RWPE2 (cell line): Measurements from ENCODE around the gene PPP1R14C.

Source experiments
- ATAC-seq: fragments of 200-7000 bp; cut with Tn5 transposase; 3 replicates; pipeline ENCODE4 v1.9.1; 2021; ENCODE audit warnings: low read depth
- DNase-seq: peaks from one replicate; pipeline ENCODE4 v3.0.0-alpha.2; 2020; ENCODE audit warnings: low spot score
- H3K27ac ChIP-seq: fragments of 450-650 bp; 2 replicates; pipeline ENCODE4 v1.5.1; 2017; ENCODE audit warnings: mild to moderate bottlenecking; ENCODE audit not compliant: poor library complexity, severe bottlenecking
- H3K27me3 ChIP-seq: fragments of 250-450 bp; sonication (Bioruptor Pico); 2 replicates; pipeline ENCODE4 v1.5.1; 2021; ENCODE audit warnings: mild to moderate bottlenecking, moderate library complexity; ENCODE audit not compliant: insufficient read depth, poor library complexity, severe bottlenecking
- H3K36me3 ChIP-seq: fragments of 250-450 bp; sonication (Bioruptor Pico); 2 replicates; pipeline ENCODE4 v1.5.1; 2020; ENCODE audit warnings: low read depth, mild to moderate bottlenecking, moderate library complexity
- H3K4me1 ChIP-seq: fragments of 250-450 bp; sonication (Bioruptor Pico); 2 replicates; pipeline ENCODE4 v1.5.1; 2021; ENCODE audit warnings: mild to moderate bottlenecking, moderate library complexity; ENCODE audit not compliant: insufficient read depth, poor library complexity, severe bottlenecking
- H3K4me3 ChIP-seq: fragments of 250-450 bp; sonication (Bioruptor Pico); 2 replicates; pipeline ENCODE4 v1.5.1; 2021; ENCODE audit warnings: mild to moderate bottlenecking, moderate library complexity; ENCODE audit not compliant: severe bottlenecking
- H3K9me3 ChIP-seq: fragments of 250-450 bp; sonication (Bioruptor Pico); 2 replicates; pipeline ENCODE4 v1.5.1; 2021; ENCODE audit warnings: mild to moderate bottlenecking, moderate library complexity; ENCODE audit not compliant: severe bottlenecking
- TF ChIP-seq, protein P1 (sequence below): fragments of 450-650 bp; IDR thresholded peaks from one replicate; pipeline ENCODE4 v1.5.1; 2017; ENCODE audit warnings: mild to moderate bottlenecking, moderate library complexity; ENCODE audit not compliant: poor library complexity, severe bottlenecking

PPP1R14C gene

DNA sequence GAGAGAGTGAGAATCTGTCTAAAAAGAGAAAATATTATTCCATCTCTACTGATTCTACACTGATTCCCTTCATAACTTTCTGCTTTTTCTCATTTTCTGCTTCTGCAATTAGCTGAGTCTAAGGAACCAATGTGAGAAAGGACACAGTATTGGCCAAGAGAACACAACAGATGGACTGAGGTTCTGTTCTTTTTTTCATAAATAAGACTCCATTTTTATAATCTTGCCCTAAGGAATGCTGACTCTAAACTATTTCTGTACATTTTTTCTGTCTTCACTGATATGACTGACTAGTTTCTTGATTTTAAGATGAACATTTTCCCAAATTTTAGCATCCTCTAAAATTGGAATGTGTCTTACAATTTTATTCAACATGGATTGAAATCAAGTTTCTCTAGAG lies 138.9 kb downstream of the PPP1R14C start:
- DNase-seq (no peak), ATAC-seq (no peak)
- Histone ChIP-seq H3K27me3 (no peaks in the 10 kb centered on the region), H3K4me3 (no peak overlapping the region), H3K4me1 (no peaks in the 10 kb centered on the region), H3K27ac (no peak overlapping the region), H3K9me3 (no peaks in the 10 kb centered on the region), H3K36me3 (no peaks in the 10 kb centered on the region)
- TF ChIP-seq, protein P1, sequence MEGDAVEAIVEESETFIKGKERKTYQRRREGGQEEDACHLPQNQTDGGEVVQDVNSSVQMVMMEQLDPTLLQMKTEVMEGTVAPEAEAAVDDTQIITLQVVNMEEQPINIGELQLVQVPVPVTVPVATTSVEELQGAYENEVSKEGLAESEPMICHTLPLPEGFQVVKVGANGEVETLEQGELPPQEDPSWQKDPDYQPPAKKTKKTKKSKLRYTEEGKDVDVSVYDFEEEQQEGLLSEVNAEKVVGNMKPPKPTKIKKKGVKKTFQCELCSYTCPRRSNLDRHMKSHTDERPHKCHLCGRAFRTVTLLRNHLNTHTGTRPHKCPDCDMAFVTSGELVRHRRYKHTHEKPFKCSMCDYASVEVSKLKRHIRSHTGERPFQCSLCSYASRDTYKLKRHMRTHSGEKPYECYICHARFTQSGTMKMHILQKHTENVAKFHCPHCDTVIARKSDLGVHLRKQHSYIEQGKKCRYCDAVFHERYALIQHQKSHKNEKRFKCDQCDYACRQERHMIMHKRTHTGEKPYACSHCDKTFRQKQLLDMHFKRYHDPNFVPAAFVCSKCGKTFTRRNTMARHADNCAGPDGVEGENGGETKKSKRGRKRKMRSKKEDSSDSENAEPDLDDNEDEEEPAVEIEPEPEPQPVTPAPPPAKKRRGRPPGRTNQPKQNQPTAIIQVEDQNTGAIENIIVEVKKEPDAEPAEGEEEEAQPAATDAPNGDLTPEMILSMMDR: no peak

DNA sequence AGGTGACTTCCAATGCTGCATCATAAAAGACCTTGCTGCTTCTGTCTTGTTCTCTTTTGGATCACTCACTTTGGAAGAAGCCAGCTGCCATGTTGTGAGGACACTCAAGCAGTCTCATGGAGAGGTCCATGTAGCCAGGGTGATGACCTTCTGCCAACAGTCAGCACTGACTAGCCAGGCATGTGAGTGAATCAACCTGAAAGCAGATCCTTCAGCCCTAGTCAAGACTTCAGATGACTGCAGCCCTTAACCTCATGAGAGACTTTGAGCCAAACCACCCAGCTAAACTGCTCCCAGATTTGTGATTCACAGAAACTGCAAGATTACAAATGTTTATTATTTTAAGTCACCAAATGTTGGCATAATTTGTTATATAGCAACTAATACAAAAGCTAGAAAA lies 140.0 kb downstream of the PPP1R14C start:
- Histone ChIP-seq H3K27me3 (no peaks in the 10 kb centered on the region), H3K4me3 (no peak overlapping the region), H3K9me3 (no peaks in the 10 kb centered on the region), H3K27ac (no peak overlapping the region), H3K36me3 (no peaks in the 10 kb centered on the region), H3K4me1 (no peaks in the 10 kb centered on the region)
- TF ChIP-seq, protein P1: no peak
- DNase-seq (no peak), ATAC-seq (no peak)

DNA sequence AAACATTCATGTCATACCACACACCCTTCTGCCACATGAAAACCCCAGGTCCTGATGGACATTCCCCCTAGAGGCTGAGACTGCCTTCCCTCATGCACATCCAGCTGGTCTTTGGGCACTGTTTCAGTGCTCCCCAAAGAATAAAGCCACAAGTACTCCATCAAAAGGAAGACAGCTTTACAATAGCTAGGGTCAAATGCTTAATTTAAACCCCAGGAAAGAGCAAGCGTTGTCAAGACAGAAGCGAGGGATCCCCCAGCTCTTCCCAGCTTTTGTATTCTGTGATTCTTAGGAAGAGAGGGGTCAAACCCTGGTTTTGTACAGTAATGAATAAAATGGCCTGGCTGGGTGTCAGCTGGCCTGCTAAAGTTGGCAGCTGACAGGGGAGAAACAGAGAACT lies 143.6 kb downstream of the PPP1R14C start:
- ATAC-seq: no peak
- Histone ChIP-seq H3K27ac (no peak overlapping the region), H3K4me1 (peaks cover 11% of the 10 kb centered on the region), H3K36me3 (no peaks in the 10 kb centered on the region), H3K9me3 (no peaks in the 10 kb centered on the region), H3K27me3 (no peaks in the 10 kb centered on the region), H3K4me3 (no peak overlapping the region)
- no peak for DNase-seq
- TF ChIP-seq, protein P1: no peak

DNA sequence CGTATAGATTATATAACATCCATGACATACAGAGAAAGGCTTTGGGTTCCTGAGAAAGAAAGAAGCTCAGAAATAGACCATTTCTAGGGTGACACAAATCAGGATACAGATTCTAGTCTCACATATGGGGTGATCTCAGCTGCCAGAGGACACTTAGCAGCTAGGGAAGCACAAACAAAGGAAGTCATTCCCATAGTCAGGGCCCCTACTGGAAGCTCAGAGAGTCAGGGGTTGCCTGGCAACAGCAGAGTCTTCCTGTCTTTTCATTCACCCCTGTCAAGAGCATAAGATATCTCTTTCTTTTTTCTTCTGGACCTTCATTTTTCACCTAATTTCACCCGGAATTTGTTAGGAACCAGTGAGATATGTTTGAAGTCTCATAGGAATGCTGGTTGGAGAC lies 144.1 kb downstream of the PPP1R14C start:
- no peaks in the 10 kb centered on the region for H3K9me3 ChIP-seq
- no peak overlapping the region for H3K27ac ChIP-seq
- H3K27me3 ChIP-seq: no peaks in the 10 kb centered on the region
- ATAC-seq (no peak), DNase-seq (no peak)
- H3K4me3 ChIP-seq: no peak overlapping the region
- TF ChIP-seq, protein P1: no peak
- H3K4me1 ChIP-seq: peaks cover 11% of the 10 kb centered on the region
- H3K36me3 ChIP-seq: no peaks in the 10 kb centered on the region

DNA sequence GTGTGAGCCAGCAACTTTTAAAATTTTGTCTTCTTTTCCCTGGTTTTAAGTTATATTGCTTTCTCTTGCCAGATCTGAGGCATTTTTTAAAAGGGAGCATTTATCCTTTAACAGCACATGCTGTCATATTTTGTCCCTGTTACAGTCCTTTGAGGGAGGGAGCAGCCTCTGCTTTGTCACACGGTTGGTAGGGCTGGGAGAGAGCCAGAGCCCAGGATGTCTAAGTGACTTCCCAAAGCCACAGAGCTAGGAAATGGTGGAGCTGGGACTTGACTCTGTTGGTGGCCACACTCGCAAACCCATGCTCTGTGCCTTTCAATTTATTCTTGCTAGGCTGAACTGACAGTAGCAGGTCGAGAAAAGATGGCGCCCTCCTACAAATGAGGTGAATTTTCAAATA lies 145.6 kb downstream of the PPP1R14C start:
- H3K27ac ChIP-seq: no peak overlapping the region
- H3K4me3 ChIP-seq: no peak overlapping the region
- ATAC-seq (no peak), DNase-seq (no peak)
- no peaks in the 10 kb centered on the region for H3K9me3 ChIP-seq
- H3K36me3 ChIP-seq: no peaks in the 10 kb centered on the region
- TF ChIP-seq, protein P1: no peak
- peaks cover 21% of the 10 kb centered on the region for H3K4me1 ChIP-seq
- no peaks in the 10 kb centered on the region for H3K27me3 ChIP-seq
